IPS-15b (cell line): ENCODE data around the gene TM4SF4.

Experiments used
- H3K27me3 ChIP-seq: one replicate; pipeline ENCODE4 v1.6.1; 2013; ENCODE audit warnings: low read length; ENCODE audit not compliant: control insufficient read depth, insufficient read depth
- H3K36me3 ChIP-seq: one replicate; pipeline ENCODE4 v1.6.1; 2013; ENCODE audit warnings: low read length; ENCODE audit not compliant: control insufficient read depth, insufficient read depth
- H3K4me1 ChIP-seq: one replicate; pipeline ENCODE4 v1.6.1; 2013; ENCODE audit warnings: mild to moderate bottlenecking, low read length; ENCODE audit not compliant: control insufficient read depth, insufficient read depth
- H3K4me3 ChIP-seq: one replicate; pipeline ENCODE4 v1.5.1; 2013; ENCODE audit warnings: low read depth, low read length
- H3K9ac ChIP-seq: one replicate; pipeline ENCODE4 v1.6.1; 2013; ENCODE audit warnings: low read depth, mild to moderate bottlenecking, low read length
- H3K9me3 ChIP-seq: one replicate; pipeline ENCODE4 v1.6.1; 2013; ENCODE audit warnings: mild to moderate bottlenecking, low read length; ENCODE audit not compliant: control insufficient read depth, insufficient read depth

The TM4SF4 gene

DNA sequence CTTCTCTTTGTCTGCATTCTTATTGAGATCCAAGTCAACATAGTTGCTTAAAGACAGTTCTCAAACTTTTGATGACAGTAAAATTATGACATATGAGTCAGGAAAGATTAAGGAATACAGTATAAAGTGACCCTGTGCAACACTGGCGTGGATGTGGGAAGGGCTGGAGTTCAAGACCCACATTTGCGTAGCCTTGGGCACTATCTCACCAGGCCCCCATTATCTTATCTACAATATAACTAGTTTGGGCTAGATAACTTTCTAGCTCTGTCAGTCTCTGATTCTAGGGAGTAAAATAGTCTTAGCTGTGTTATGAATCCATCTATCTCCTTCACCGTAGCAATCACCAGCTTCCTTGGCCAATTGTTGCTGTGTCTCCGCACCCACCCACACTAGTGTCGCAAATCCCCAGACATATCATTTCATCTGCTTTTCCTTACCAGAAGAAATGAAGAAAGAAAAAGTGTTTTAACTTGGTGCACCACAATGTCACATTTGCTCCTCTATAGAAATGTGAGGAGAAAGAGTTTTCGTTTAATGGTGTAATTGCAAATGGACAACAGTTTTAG is 14.9 kb upstream of the TM4SF4 start:
- no peaks in the 10 kb centered on the region for H3K4me1 ChIP-seq
- no peak overlapping the region for H3K4me3 ChIP-seq
- H3K36me3 ChIP-seq, result no peaks in the 10 kb centered on the region
- no peaks in the 10 kb centered on the region for H3K9me3 ChIP-seq
- H3K9ac ChIP-seq, result no peak overlapping the region
- no peaks in the 10 kb centered on the region for H3K27me3 ChIP-seq

GRCh38 chr3:149460117-149460516 is 14.4 kb upstream of the TM4SF4 start:
- no peaks in the 10 kb centered on the region for H3K36me3 ChIP-seq
- no peaks in the 10 kb centered on the region for H3K9me3 ChIP-seq
- H3K4me3 ChIP-seq, result no peak overlapping the region
- no peak overlapping the region for H3K9ac ChIP-seq
- H3K27me3 ChIP-seq, result no peaks in the 10 kb centered on the region
- no peaks in the 10 kb centered on the region for H3K4me1 ChIP-seq

DNA sequence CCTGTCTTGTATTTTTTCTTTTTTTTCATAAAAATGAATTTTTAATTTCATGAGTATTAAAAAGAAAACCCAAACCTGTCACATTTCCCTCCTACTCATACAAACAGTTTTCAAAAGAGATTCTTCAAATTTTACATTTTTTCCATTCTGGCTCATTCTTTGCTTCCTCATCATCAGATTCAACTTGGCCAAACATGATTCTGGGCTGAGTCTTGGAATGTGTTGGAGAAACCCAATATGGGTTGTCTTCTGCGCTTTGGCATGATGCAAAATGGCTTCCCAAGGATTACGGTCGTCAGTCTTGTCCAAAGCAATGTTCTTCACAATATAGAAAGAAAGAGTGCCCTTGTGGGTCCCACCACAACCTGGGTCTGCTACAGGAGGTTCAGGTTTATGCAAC is 12.4 kb upstream of the TM4SF4 start:
- no peaks in the 10 kb centered on the region for H3K27me3 ChIP-seq
- no peak overlapping the region for H3K4me3 ChIP-seq
- no peaks in the 10 kb centered on the region for H3K36me3 ChIP-seq
- H3K4me1 ChIP-seq, result peaks cover 4% of the 10 kb centered on the region
- no peak overlapping the region for H3K9ac ChIP-seq
- no peaks in the 10 kb centered on the region for H3K9me3 ChIP-seq

DNA sequence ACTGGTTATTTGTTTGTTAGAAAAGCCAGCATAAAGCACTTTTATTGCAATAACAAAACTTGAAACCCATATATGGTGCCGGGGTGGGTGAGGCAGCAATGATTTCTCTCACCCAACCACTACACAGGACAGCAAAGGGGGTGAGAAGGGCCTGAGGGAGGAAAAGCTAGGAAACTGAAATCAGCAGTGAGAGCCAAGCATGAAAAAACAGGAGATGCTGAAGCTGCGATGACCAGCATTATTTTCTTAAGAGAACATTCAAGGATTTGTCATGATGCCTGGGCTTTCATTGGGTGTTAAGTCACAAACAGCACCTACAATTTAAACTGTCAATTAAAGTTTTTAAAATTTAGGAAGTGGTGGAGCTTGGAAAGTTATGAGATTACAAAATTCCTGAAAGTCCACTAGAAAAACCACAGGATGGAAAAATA is 11.9 kb upstream of the TM4SF4 start:
- no peaks in the 10 kb centered on the region for H3K27me3 ChIP-seq
- no peak overlapping the region for H3K4me3 ChIP-seq
- no peaks in the 10 kb centered on the region for H3K36me3 ChIP-seq
- H3K9ac ChIP-seq, result no peak overlapping the region
- no peaks in the 10 kb centered on the region for H3K9me3 ChIP-seq
- peaks cover 4% of the 10 kb centered on the region for H3K4me1 ChIP-seq

DNA sequence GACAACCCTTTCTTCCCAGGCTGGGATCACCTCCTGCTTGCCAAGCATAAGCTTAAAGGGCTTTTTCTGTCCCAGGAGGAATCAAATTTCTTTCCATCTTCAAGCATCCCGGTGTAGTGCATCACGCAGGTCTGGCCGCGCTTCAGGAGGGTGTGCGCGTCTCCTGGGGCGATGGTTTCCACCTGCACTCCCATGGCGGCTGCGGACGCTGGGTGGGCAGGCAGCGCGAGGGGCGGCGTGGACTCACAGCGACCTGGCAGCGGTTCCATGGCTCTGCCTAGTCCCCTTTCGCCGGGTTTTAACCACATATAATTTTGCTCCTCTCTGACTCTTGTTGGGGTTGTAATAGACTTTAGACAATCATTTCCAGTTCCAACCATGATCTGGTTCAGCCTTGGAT is 10.6 kb upstream of the TM4SF4 start:
- Histone ChIP-seq H3K9ac (no peak overlapping the region), H3K36me3 (no peaks in the 10 kb centered on the region), H3K9me3 (no peaks in the 10 kb centered on the region), H3K27me3 (no peaks in the 10 kb centered on the region), H3K4me3 (no peak overlapping the region), H3K4me1 (peaks cover 12% of the 10 kb centered on the region)

GRCh38 chr3:149464542-149465328 is 9.8 kb upstream of the TM4SF4 start:
- no peaks in the 10 kb centered on the region for H3K36me3 ChIP-seq
- H3K4me3 ChIP-seq, result no peak overlapping the region
- peaks cover 15% of the 10 kb centered on the region for H3K4me1 ChIP-seq
- no peak overlapping the region for H3K9ac ChIP-seq
- H3K9me3 ChIP-seq, result no peaks in the 10 kb centered on the region
- H3K27me3 ChIP-seq, result no peaks in the 10 kb centered on the region

DNA sequence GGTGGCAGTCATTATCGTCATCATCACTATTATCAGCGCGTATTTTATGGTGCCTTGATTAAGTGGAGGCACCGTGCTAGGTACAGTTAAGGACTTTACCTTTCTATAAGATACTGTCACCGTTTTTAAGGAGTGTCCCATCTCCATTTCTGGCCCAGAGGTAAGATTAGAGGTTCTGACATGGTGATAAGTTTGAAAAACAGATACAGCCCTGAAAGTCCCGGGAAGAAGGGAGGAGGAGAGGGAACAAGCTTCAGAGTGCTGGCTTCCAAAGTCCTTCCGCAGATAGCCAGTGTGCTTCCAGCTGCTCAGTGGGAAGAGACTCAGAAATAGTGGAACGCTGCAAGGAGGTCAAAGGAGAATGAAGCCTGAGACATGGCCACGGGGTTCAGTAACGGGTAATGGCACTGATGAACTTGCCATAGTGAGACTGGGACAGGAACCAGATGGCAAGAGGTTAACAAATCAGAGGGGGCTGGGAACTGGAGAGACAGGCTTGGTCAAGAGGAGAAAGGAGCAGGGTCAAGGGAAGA is 9.1 kb upstream of the TM4SF4 start:
- no peaks in the 10 kb centered on the region for H3K36me3 ChIP-seq
- H3K4me3 ChIP-seq, result no peak overlapping the region
- peaks cover 15% of the 10 kb centered on the region for H3K4me1 ChIP-seq

GRCh38 chr3:149466192-149466591 is 8.3 kb upstream of the TM4SF4 start:
- no peaks in the 10 kb centered on the region for H3K36me3 ChIP-seq
- peaks cover 15% of the 10 kb centered on the region for H3K4me1 ChIP-seq
- no peaks in the 10 kb centered on the region for H3K27me3 ChIP-seq
- H3K9me3 ChIP-seq, result no peaks in the 10 kb centered on the region
- H3K9ac ChIP-seq, result no peak overlapping the region
- no peak overlapping the region for H3K4me3 ChIP-seq

More for the DNA sequence above, 9.1 kb upstream of the TM4SF4 start:
- Histone ChIP-seq H3K9ac (no peak overlapping the region), H3K9me3 (no peaks in the 10 kb centered on the region), H3K27me3 (no peaks in the 10 kb centered on the region)

GRCh38 chr3:149468504-149469212 is 5.8 kb upstream of the TM4SF4 start:
- Histone ChIP-seq H3K4me1 (peaks cover 15% of the 10 kb centered on the region), H3K9me3 (no peaks in the 10 kb centered on the region), H3K36me3 (no peaks in the 10 kb centered on the region), H3K4me3 (no peak overlapping the region), H3K9ac (no peak overlapping the region), H3K27me3 (no peaks in the 10 kb centered on the region)

DNA sequence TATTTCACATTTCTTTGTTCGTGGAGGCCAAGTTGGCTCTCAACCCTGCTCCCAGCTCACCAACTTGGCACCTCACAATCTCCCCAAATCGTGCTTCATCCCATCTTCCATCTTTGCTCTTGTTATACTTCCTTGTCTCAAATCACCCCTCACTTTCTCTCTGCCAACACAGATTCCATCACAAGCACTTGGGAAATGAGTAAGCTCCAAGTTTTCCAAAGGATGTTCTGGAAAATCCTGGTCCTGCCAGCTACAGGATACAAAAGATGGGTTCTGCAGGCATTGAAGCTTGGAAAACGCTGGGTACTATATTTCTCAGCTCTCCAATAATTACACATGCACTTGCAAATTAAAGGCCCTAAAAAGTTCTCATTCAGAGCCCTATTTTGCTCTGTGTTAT is 4.1 kb upstream of the TM4SF4 start:
- no peaks in the 10 kb centered on the region for H3K9me3 ChIP-seq
- H3K4me3 ChIP-seq, result no peak overlapping the region
- H3K36me3 ChIP-seq, result no peaks in the 10 kb centered on the region
- H3K9ac ChIP-seq, result no peak overlapping the region
- peaks cover 15% of the 10 kb centered on the region for H3K4me1 ChIP-seq
- no peaks in the 10 kb centered on the region for H3K27me3 ChIP-seq

- Histone ChIP-seq H3K9me3 (no peaks in the 10 kb centered on the region), H3K4me3 (no peak overlapping the region), H3K27me3 (no peaks in the 10 kb centered on the region), H3K4me1 (peaks cover 11% of the 10 kb centered on the region), H3K9ac (no peak overlapping the region), H3K36me3 (no peaks in the 10 kb centered on the region)
Measured at GRCh38 chr3:149472030-149472797, 2.3 kb upstream of the TM4SF4 start.
